Right lobe of liver (tissue), 4 donors: Measurements from ENCODE around the gene GPR25.

Experiments used
- POLR2A ChIP-seq: fragments of 450-650 bp; IDR thresholded peaks from one replicate; pipeline ENCODE4 v1.6.1; 2017; ENCODE audit warnings: antibody characterized with exemption, mild to moderate bottlenecking
- TF ChIP-seq, protein P1 (sequence below), 4 donors: fragments of 200-600 bp in 3 of 4; fragments of 450-650 bp in 1 of 4; IDR thresholded peaks; one replicate each; pipeline versions ENCODE4 v1.5.1 to v1.8.0; 2016 to 2022; ENCODE audit warnings: antibody characterized with exemption in 4 of 4, mild to moderate bottlenecking in 2 of 4
- donor health status: DM: no; HTN: no; CAD: no.
- donor health status: DM: no; HTN: no; CAD: no.
- donor health status: DM: no; HTN: yes; CAD: no.

DNA sequence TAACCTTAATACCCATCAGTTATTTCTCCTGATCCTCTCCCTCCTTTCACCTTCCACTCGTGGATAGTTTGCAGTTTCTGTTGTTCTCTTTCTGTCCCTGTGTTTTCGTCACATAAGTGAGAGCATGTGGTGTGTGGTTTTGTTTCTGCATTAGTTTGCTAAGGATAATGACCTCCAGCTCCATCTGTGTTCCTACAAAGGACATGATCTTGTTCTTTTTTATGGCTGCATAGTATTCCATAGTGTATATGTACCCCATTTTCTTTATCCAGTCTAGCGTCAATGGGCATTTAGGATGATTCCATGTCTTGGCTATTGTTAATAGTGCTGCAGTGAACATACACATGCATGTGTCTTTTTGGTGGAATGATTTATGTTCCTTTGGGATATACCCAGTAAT lies 36.6 kb upstream of the GPR25 start:
- TF ChIP-seq, protein P1, sequence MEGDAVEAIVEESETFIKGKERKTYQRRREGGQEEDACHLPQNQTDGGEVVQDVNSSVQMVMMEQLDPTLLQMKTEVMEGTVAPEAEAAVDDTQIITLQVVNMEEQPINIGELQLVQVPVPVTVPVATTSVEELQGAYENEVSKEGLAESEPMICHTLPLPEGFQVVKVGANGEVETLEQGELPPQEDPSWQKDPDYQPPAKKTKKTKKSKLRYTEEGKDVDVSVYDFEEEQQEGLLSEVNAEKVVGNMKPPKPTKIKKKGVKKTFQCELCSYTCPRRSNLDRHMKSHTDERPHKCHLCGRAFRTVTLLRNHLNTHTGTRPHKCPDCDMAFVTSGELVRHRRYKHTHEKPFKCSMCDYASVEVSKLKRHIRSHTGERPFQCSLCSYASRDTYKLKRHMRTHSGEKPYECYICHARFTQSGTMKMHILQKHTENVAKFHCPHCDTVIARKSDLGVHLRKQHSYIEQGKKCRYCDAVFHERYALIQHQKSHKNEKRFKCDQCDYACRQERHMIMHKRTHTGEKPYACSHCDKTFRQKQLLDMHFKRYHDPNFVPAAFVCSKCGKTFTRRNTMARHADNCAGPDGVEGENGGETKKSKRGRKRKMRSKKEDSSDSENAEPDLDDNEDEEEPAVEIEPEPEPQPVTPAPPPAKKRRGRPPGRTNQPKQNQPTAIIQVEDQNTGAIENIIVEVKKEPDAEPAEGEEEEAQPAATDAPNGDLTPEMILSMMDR (IDR thresholded peaks at IDR 0.05): no peak
- TF ChIP-seq POLR2A: no peak
